Esophagus muscularis mucosa (tissue), 3 donors: ENCODE results near the gene GP1BA.

Experiments
- CTCF ChIP-seq, 3 experiments: fragments of 200-600 bp in 2 of 3; fragments of 450-650 bp in 1 of 3; sonication (generic) in 2 of 3; IDR thresholded peaks; one replicate each; pipeline ENCODE4 v1.5.1; 2017 to 2019; ENCODE audit warnings: antibody characterized with exemption in 3 of 3, mild to moderate bottlenecking in 2 of 3, moderate library complexity in 1 of 3
- POLR2A ChIP-seq: fragments of 450-650 bp; IDR thresholded peaks from one replicate; pipeline ENCODE4 v1.6.1; 2017; ENCODE audit warnings: antibody characterized with exemption, moderate library complexity, mild to moderate bottlenecking, low read depth
- POLR2AphosphoS5 ChIP-seq, 2 donors: sonication (generic); formaldehyde crosslinking; IDR thresholded peaks; one replicate each; pipeline ENCODE4 v1.6.1; 2017; ENCODE audit warnings: antibody characterized with exemption in 2 of 2

- TF ChIP-seq CTCF (IDR thresholded peaks at IDR 0.05) (peak in 1 of 3 experiments; percentile 15), POLR2A (no peak), POLR2AphosphoS5 (IDR thresholded peaks at IDR 0.05) (no peak)
Measured at GRCh38 chr17:4956493-4957061, 24.5 kb downstream of the GP1BA start.
